Trophoblast cell (in vitro differentiated cells and primary cell): ENCODE data around the gene PITX3.

Source experiments
- DNase-seq, 2 donors: peaks; one replicate each; pipeline ENCODE4 v3.0.0-alpha.2; 2016
- H2AFZ ChIP-seq: 2 replicates; pipeline ENCODE4 v1.6.1; 2013; ENCODE audit warnings: low read length, moderate library complexity, mild to moderate bottlenecking; ENCODE audit not compliant: insufficient read depth, poor library complexity
- H2AK5ac ChIP-seq: 2 replicates; pipeline ENCODE4 v1.6.1; 2013; ENCODE audit warnings: mild to moderate bottlenecking, low read length
- H2BK120ac ChIP-seq: 2 replicates; pipeline ENCODE4 v1.6.1; 2013; ENCODE audit warnings: low read length, mild to moderate bottlenecking, moderate library complexity; ENCODE audit not compliant: insufficient read depth, poor library complexity
- H2BK12ac ChIP-seq: 2 replicates; pipeline ENCODE4 v1.6.1; 2013; ENCODE audit warnings: mild to moderate bottlenecking, low read length, moderate library complexity
- H2BK5ac ChIP-seq: 2 replicates; pipeline ENCODE4 v1.6.1; 2013; ENCODE audit warnings: low read length, low read depth, moderate library complexity, mild to moderate bottlenecking; ENCODE audit not compliant: poor library complexity
- H3K14ac ChIP-seq: 2 replicates; pipeline ENCODE4 v1.6.1; 2013; ENCODE audit warnings: mild to moderate bottlenecking, low read length
- H3K18ac ChIP-seq: 2 replicates; pipeline ENCODE4 v1.6.1; 2013; ENCODE audit warnings: mild to moderate bottlenecking, low read length
- H3K23ac ChIP-seq: 2 replicates; pipeline ENCODE4 v1.6.1; 2013; ENCODE audit warnings: low read length
- H3K27ac ChIP-seq: 2 replicates; pipeline ENCODE4 v1.5.1; 2013; ENCODE audit warnings: low read depth, mild to moderate bottlenecking, inconsistent platforms, low read length, moderate library complexity
- H3K27me3 ChIP-seq: 2 replicates; pipeline ENCODE4 v1.6.1; 2013; ENCODE audit warnings: inconsistent platforms, mild to moderate bottlenecking, low read length, moderate library complexity; ENCODE audit not compliant: insufficient read depth
- H3K36me3 ChIP-seq, 2 experiments: 1 replicate in 1 of 2; 2 replicates in 1 of 2; pipeline ENCODE4 v1.6.1; 2013; ENCODE audit warnings: low read length in 2 of 2, mild to moderate bottlenecking in 2 of 2, moderate library complexity in 1 of 2; ENCODE audit not compliant: insufficient read depth in 2 of 2, control insufficient read depth in 1 of 2
- H3K4ac ChIP-seq: 2 replicates; pipeline ENCODE4 v1.6.1; 2013; ENCODE audit warnings: low read depth, mild to moderate bottlenecking, low read length, moderate library complexity
- H3K4me1 ChIP-seq, 2 experiments: 1 replicate in 1 of 2; 2 replicates in 1 of 2; pipeline ENCODE4 v1.6.1; 2013; ENCODE audit warnings: low read length in 2 of 2, mild to moderate bottlenecking in 2 of 2, moderate library complexity in 1 of 2; ENCODE audit not compliant: insufficient read depth in 2 of 2, control insufficient read depth in 1 of 2
- H3K4me2 ChIP-seq: 2 replicates; pipeline ENCODE4 v1.6.1; 2013; ENCODE audit warnings: inconsistent platforms, mild to moderate bottlenecking, low read length, moderate library complexity
- H3K4me3 ChIP-seq: 2 replicates; pipeline ENCODE4 v1.5.1; 2013; ENCODE audit warnings: mild to moderate bottlenecking, low read depth, low read length, inconsistent platforms
- H3K79me1 ChIP-seq: one replicate; pipeline ENCODE4 v1.6.1; 2013; ENCODE audit warnings: low read length
- H3K79me2 ChIP-seq: 2 replicates; pipeline ENCODE4 v1.6.1; 2013; ENCODE audit warnings: low read length, mild to moderate bottlenecking; ENCODE audit not compliant: control insufficient read depth, insufficient read depth, poor library complexity
- H3K9ac ChIP-seq: 2 replicates; pipeline ENCODE4 v1.6.1; 2013; ENCODE audit warnings: mild to moderate bottlenecking, low read length
- H3K9me3 ChIP-seq: 2 replicates; pipeline ENCODE4 v1.6.1; 2013; ENCODE audit warnings: low read depth, mild to moderate bottlenecking, control low read depth, inconsistent platforms, low read length; ENCODE audit not compliant: insufficient read depth
- H4K12ac ChIP-seq: 2 replicates; pipeline ENCODE4 v1.6.1; 2013; ENCODE audit warnings: low read depth, mild to moderate bottlenecking, low read length, moderate library complexity
- H4K8ac ChIP-seq: 2 replicates; pipeline ENCODE4 v1.6.1; 2013; ENCODE audit warnings: low read depth, mild to moderate bottlenecking, low read length, moderate library complexity
- H4K91ac ChIP-seq: one replicate; pipeline ENCODE4 v1.6.1; 2013; ENCODE audit warnings: low read depth, mild to moderate bottlenecking, low read length, moderate library complexity
- WGBS: extraction: QIAGEN DNeasy Blood & Tissue Kit; methylation state at CpG from one replicate; pipeline ENCODE4 v1.1.7; 2013; ENCODE audit warnings: missing lambda C conversion rate; ENCODE audit not compliant: insufficient read length, insufficient coverage; ENCODE audit errors: extremely low coverage; 5-methylcytosine and 5-hydroxymethylcytosine counted together

PITX3 gene

GRCh38 chr10:102235598-102235920 is 5.8 kb downstream of the PITX3 start:
- Histone ChIP-seq H3K9ac (no peak overlapping the region), H3K9me3 (peaks cover 1% of the 10 kb centered on the region), H4K8ac (no peak overlapping the region), H2AFZ (no peak overlapping the region), H2BK120ac (no peak overlapping the region), H3K14ac (no peak overlapping the region), H3K23ac (no peak overlapping the region), H3K4me1 (peaks cover 7 to 11% of the 10 kb centered on the region in 2 experiments), H3K79me2 (no peaks in the 10 kb centered on the region), H2BK5ac (no peak overlapping the region), H2BK12ac (no peak overlapping the region), H3K27me3 (peaks cover 48% of the 10 kb centered on the region), H3K27ac (no peak overlapping the region), H4K91ac (no peak overlapping the region), H3K79me1 (no peaks in the 10 kb centered on the region), H2AK5ac (no peak overlapping the region), H3K4me3 (no peak overlapping the region), H3K4ac (no peak overlapping the region), H3K4me2 (no peak overlapping the region), H3K36me3 (no peaks in the 10 kb centered on the region), H3K18ac (no peak overlapping the region), H4K12ac (no peak overlapping the region)
- no CpG with 5 or more reads among the region's 1 CpG for WGBS
- DNase-seq: no peak

- no peaks in the 10 kb centered on the region for H3K79me1 ChIP-seq
- no peak overlapping the region for H4K91ac ChIP-seq
- H3K23ac ChIP-seq: no peak overlapping the region
- no peak for DNase-seq
- no peak overlapping the region for H2BK120ac ChIP-seq
- no peaks in the 10 kb centered on the region for H3K36me3 ChIP-seq
- no peak overlapping the region for H3K4ac ChIP-seq
- peaks cover 48% of the 10 kb centered on the region for H3K27me3 ChIP-seq
- H3K79me2 ChIP-seq: no peaks in the 10 kb centered on the region
- H3K18ac ChIP-seq: no peak overlapping the region
- H4K8ac ChIP-seq: no peak overlapping the region
- H3K27ac ChIP-seq: no peak overlapping the region
- H4K12ac ChIP-seq: no peak overlapping the region
- H3K4me3 ChIP-seq: peak overlapping the region; percentile 9
- H3K9me3 ChIP-seq: peaks cover 2% of the 10 kb centered on the region
- H2AFZ ChIP-seq: no peak overlapping the region
- no peak overlapping the region for H2AK5ac ChIP-seq
- peaks cover 12 to 15% of the 10 kb centered on the region in 2 experiments for H3K4me1 ChIP-seq
- no peak overlapping the region for H3K4me2 ChIP-seq
- H2BK5ac ChIP-seq: no peak overlapping the region
- WGBS: no CpG with 5 or more reads among the region's 12 CpGs
- no peak overlapping the region for H2BK12ac ChIP-seq
- no peak overlapping the region for H3K14ac ChIP-seq
- no peak overlapping the region for H3K9ac ChIP-seq
Measured at GRCh38 chr10:102234888-102235597, 6.3 kb downstream of the PITX3 start.

DNA sequence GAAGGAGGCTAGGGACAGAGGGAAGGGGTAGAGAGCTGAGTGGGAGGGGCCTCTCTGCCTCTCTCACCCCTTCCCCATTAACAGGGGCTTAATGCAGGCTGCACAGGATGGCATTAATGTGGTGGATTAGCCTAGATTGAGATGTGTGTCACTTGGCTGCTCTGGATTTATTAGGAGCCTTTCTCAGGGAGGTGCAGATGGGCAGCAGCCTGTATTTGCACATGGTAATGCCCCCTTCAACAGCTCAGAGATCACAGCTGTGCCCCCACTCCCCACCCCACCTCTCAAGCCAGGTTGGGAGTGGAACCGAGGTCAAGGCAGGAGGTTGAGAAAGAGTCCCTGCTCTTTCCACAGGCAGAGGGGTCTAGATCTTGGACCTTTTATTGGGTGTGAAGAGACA is 7.3 kb downstream of the PITX3 start:
- no peak for DNase-seq
- H3K36me3 ChIP-seq: no peaks in the 10 kb centered on the region
- H3K27me3 ChIP-seq: peaks cover 48% of the 10 kb centered on the region
- H3K4me1 ChIP-seq: peaks cover 14 to 18% of the 10 kb centered on the region in 2 experiments
- no peak overlapping the region for H4K91ac ChIP-seq
- H3K79me2 ChIP-seq: no peaks in the 10 kb centered on the region
- no peak overlapping the region for H3K4ac ChIP-seq
- no peak overlapping the region for H3K9ac ChIP-seq
- no peak overlapping the region for H3K18ac ChIP-seq
- H3K27ac ChIP-seq: no peak overlapping the region
- H3K4me2 ChIP-seq: no peak overlapping the region
- no peak overlapping the region for H3K14ac ChIP-seq
- no peak overlapping the region for H2BK120ac ChIP-seq
- no peak overlapping the region for H2BK5ac ChIP-seq
- no peak overlapping the region for H4K12ac ChIP-seq
- no peak overlapping the region for H3K4me3 ChIP-seq
- WGBS: no CpG with 5 or more reads among the region's 1 CpG
- peaks cover 2% of the 10 kb centered on the region for H3K9me3 ChIP-seq
- H3K23ac ChIP-seq: no peak overlapping the region
- H2AK5ac ChIP-seq: no peak overlapping the region
- no peaks in the 10 kb centered on the region for H3K79me1 ChIP-seq
- H2AFZ ChIP-seq: no peak overlapping the region
- no peak overlapping the region for H4K8ac ChIP-seq
- H2BK12ac ChIP-seq: no peak overlapping the region

- peak; percentile 38 to 71 for DNase-seq
- Histone ChIP-seq H3K18ac (no peak overlapping the region), H4K12ac (no peak overlapping the region), H3K36me3 (no peaks in the 10 kb centered on the region), H3K27me3 (peaks cover 41% of the 10 kb centered on the region), H3K4me2 (peak overlapping the region; percentile 72), H3K14ac (no peak overlapping the region), H3K4ac (no peak overlapping the region), H3K79me1 (no peaks in the 10 kb centered on the region), H4K91ac (no peak overlapping the region), H3K9me3 (peaks cover 2% of the 10 kb centered on the region), H3K4me3 (peak overlapping the region; percentile 26), H2BK120ac (no peak overlapping the region), H3K27ac (no peak overlapping the region), H2BK5ac (no peak overlapping the region), H3K9ac (no peak overlapping the region), H4K8ac (no peak overlapping the region), H2AFZ (no peak overlapping the region), H2AK5ac (no peak overlapping the region), H3K4me1 (peaks cover 14 to 18% of the 10 kb centered on the region in 2 experiments), H3K23ac (no peak overlapping the region), H3K79me2 (no peaks in the 10 kb centered on the region), H2BK12ac (no peak overlapping the region)
- WGBS: no CpG with 5 or more reads among the region's 76 CpGs
Measured at GRCh38 chr10:102231357-102232318, 9.7 kb downstream of the PITX3 start.
